Measurements from ENCODE around the gene PPP3CA.

- TF ChIP-seq, protein P1, sequence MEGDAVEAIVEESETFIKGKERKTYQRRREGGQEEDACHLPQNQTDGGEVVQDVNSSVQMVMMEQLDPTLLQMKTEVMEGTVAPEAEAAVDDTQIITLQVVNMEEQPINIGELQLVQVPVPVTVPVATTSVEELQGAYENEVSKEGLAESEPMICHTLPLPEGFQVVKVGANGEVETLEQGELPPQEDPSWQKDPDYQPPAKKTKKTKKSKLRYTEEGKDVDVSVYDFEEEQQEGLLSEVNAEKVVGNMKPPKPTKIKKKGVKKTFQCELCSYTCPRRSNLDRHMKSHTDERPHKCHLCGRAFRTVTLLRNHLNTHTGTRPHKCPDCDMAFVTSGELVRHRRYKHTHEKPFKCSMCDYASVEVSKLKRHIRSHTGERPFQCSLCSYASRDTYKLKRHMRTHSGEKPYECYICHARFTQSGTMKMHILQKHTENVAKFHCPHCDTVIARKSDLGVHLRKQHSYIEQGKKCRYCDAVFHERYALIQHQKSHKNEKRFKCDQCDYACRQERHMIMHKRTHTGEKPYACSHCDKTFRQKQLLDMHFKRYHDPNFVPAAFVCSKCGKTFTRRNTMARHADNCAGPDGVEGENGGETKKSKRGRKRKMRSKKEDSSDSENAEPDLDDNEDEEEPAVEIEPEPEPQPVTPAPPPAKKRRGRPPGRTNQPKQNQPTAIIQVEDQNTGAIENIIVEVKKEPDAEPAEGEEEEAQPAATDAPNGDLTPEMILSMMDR (IDR thresholded peaks at IDR 0.05; ENCODE audit: low read length): no peak
- no peak for TF ChIP-seq EZH2 (IDR thresholded peaks at IDR 0.05; ENCODE audit: borderline replicate concordance, low read length)
Observed at GRCh38 chr4:101237773-101238172, 109.6 kb downstream of the PPP3CA start.
